GM19240 (cell line): ENCODE results near the gene MFAP1.
"Not testable (repeated sequence)": the region's sequence is repeated elsewhere in the genome, so short reads cannot be mapped to it uniquely, and the experiment has no call there.

ENCODE experiments used
- DNase-seq: peaks from one replicate; pipeline ENCODE4 v3.0.0; 2011; ENCODE audit warnings: low spot score; ENCODE audit not compliant: insufficient read length

The MFAP1 gene

GRCh38 chr15:43824302-43825246 lies at the start of gene MFAP1:
TSS of gene MFAP1 (minus strand) at chr15:43824690. CDS start at chr15:43824569, 121 bp downstream.
- DNase-seq: peak; percentile 92

- DNase-seq: no peak
Measured at GRCh38 chr15:43873651-43874050, 49.2 kb upstream of the MFAP1 start.

- peak; percentile 25 for DNase-seq
Measured at GRCh38 chr15:43872416-43873020, 48.0 kb upstream of the MFAP1 start.

GRCh38 chr15:43871835-43872234 lies 47.3 kb upstream of the MFAP1 start:
- no peak for DNase-seq

GRCh38 chr15:43868406-43868805 lies 43.9 kb upstream of the MFAP1 start:
- DNase-seq: no peak

GRCh38 chr15:43867096-43867495 lies 42.6 kb upstream of the MFAP1 start:
- DNase-seq: no peak

- DNase-seq: not testable (repeated sequence)
Measured at GRCh38 chr15:43866636-43867035, 42.1 kb upstream of the MFAP1 start.

GRCh38 chr15:43859546-43859945 lies 35.1 kb upstream of the MFAP1 start:
- no peak for DNase-seq

GRCh38 chr15:43854801-43855200 lies 30.3 kb upstream of the MFAP1 start:
- no peak for DNase-seq

GRCh38 chr15:43852607-43853006 lies 28.1 kb upstream of the MFAP1 start:
- no peak for DNase-seq

GRCh38 chr15:43851251-43851650 lies 26.8 kb upstream of the MFAP1 start:
- no peak for DNase-seq

GRCh38 chr15:43845421-43845820 lies 20.9 kb upstream of the MFAP1 start:
- no peak for DNase-seq

GRCh38 chr15:43832485-43832884 lies 8.0 kb upstream of the MFAP1 start:
- DNase-seq: not testable (repeated sequence)

GRCh38 chr15:43831519-43832052 lies 7.1 kb upstream of the MFAP1 start:
- not testable (repeated sequence) for DNase-seq

- DNase-seq: not testable (repeated sequence)
Measured at GRCh38 chr15:43830691-43831275, 6.3 kb upstream of the MFAP1 start.

- DNase-seq: not testable (repeated sequence)
Measured at GRCh38 chr15:43829951-43830540, 5.6 kb upstream of the MFAP1 start.

- DNase-seq: no peak
Measured at GRCh38 chr15:43828061-43828657, 3.7 kb upstream of the MFAP1 start.

- peak; percentile 46 for DNase-seq
Measured at GRCh38 chr15:43826508-43827341, 2.2 kb upstream of the MFAP1 start, which contains the start of gene WDR76. TSS of gene WDR76 (plus strand) at chr15:43827002. CDS start at chr15:43827033, 31 bp downstream.

- DNase-seq: no peak
Measured at GRCh38 chr15:43826029-43826507, 1.6 kb upstream of the MFAP1 start.

GRCh38 chr15:43825305-43825704 lies 815 bp upstream of the MFAP1 start:
- not testable (repeated sequence) for DNase-seq
